Keratinocyte (primary cell): ENCODE data around the gene YPEL1. TPM values are rescaled to one million over a fixed set of nuclear protein-coding genes. Genes with fewer than 3 reads are reported as not detected.
"Not testable (repeated sequence)": the region's sequence is repeated elsewhere in the genome, so short reads cannot be mapped to it uniquely, and the experiment has no call there.

ENCODE experiments used
- DNase-seq: peaks from one replicate; pipeline ENCODE4 v3.0.0-alpha.2; 2011; ENCODE audit warnings: low read depth, missing footprints, low spot score
- FAIRE-seq: peaks from 2 replicates; lab custom pipeline; 2011; peaks lifted over from hg19 to GRCh38; lab: Jason Lieb, UNC
- H2AFZ ChIP-seq: 2 replicates; pipeline ENCODE4 v1.6.0; 2012; ENCODE audit warnings: low read length, control low read depth, inconsistent platforms; ENCODE audit not compliant: control insufficient read depth
- H3K27ac ChIP-seq: 2 replicates; pipeline ENCODE4 v1.5.1; 2011; ENCODE audit warnings: low read length; ENCODE audit not compliant: control insufficient read depth, insufficient read depth
- H3K27me3 ChIP-seq: 3 replicates; pipeline ENCODE4 v1.6.0; 2011; ENCODE audit warnings: low read length; ENCODE audit not compliant: control insufficient read depth, insufficient read depth; ENCODE audit errors: extremely low read depth
- H3K36me3 ChIP-seq, 2 experiments: 2 replicates in 1 of 2; 3 replicates in 1 of 2; pipeline ENCODE4 v1.5.1; 2011; ENCODE audit warnings: low read length in 2 of 2, mild to moderate bottlenecking in 1 of 2; ENCODE audit not compliant: control insufficient read depth in 2 of 2, insufficient read depth in 2 of 2; ENCODE audit errors: extremely low read depth in 1 of 2
- H3K4me1 ChIP-seq: 3 replicates; pipeline ENCODE4 v1.5.1; 2011; ENCODE audit warnings: low read length; ENCODE audit not compliant: control insufficient read depth, insufficient read depth; ENCODE audit errors: extremely low read depth
- H3K4me2 ChIP-seq: 3 replicates; pipeline ENCODE4 v1.6.0; 2011; ENCODE audit warnings: low read depth, low read length; ENCODE audit not compliant: control insufficient read depth, insufficient read depth; ENCODE audit errors: extremely low read depth
- H3K4me3 ChIP-seq, 3 experiments: fragments of 200-600 bp in 1 of 3; sonication (generic) in 1 of 3; 2 replicates in 2 of 3; 3 replicates in 1 of 3; pipeline ENCODE4 v1.5.1; 2011 to 2016; ENCODE audit warnings: low read length in 3 of 3, mild to moderate bottlenecking in 3 of 3, control low read depth in 2 of 3, inconsistent platforms in 1 of 3, low read depth in 1 of 3, mixed read lengths in 1 of 3, mixed run types in 1 of 3, moderate library complexity in 1 of 3; ENCODE audit not compliant: control insufficient read depth in 2 of 3, insufficient read depth in 2 of 3; ENCODE audit errors: extremely low read depth in 1 of 3
- H3K79me2 ChIP-seq: 2 replicates; pipeline ENCODE4 v1.6.0; 2012; ENCODE audit warnings: low read length; ENCODE audit not compliant: control insufficient read depth, insufficient read depth
- H3K9ac ChIP-seq: 3 replicates; pipeline ENCODE4 v1.6.0; 2011; ENCODE audit warnings: low read length; ENCODE audit not compliant: control insufficient read depth, insufficient read depth; ENCODE audit errors: extremely low read depth
- H3K9me1 ChIP-seq: 3 replicates; pipeline ENCODE4 v1.6.0; 2011; ENCODE audit warnings: low read length; ENCODE audit not compliant: control insufficient read depth, insufficient read depth; ENCODE audit errors: extremely low read depth
- H3K9me3 ChIP-seq: 2 replicates; pipeline ENCODE4 v1.5.1; 2012; ENCODE audit warnings: low read depth, low read length; ENCODE audit not compliant: control insufficient read depth
- H4K20me1 ChIP-seq: 3 replicates; pipeline ENCODE4 v1.6.0; 2011; ENCODE audit warnings: low read length; ENCODE audit not compliant: control insufficient read depth, insufficient read depth; ENCODE audit errors: extremely low read depth
- CTCF ChIP-seq, 3 experiments: IDR thresholded peaks in 1 of 3; conservative IDR thresholded peaks in 1 of 3; optimal IDR thresholded peaks in 1 of 3; 2 replicates in 2 of 3; 3 replicates in 1 of 3; pipeline versions ENCODE3 to v1.5.1; 2011; ENCODE audit warnings: low read length in 3 of 3, mild to moderate bottlenecking in 3 of 3, moderate library complexity in 2 of 3, control low read depth in 1 of 3, inconsistent platforms in 1 of 3; ENCODE audit not compliant: insufficient read depth in 2 of 3; ENCODE audit errors: extremely low read depth in 1 of 3
- EZH2 ChIP-seq: IDR thresholded peaks from one replicate; pipeline ENCODE4 v1.6.1; 2012; ENCODE audit warnings: inconsistent platforms, mild to moderate bottlenecking, low read length, moderate library complexity
- dilution Hi-C: fragments of 300-500 bp; cut with MboI; formaldehyde crosslinking; loops from one replicate; pipeline ENCODE4 v1.7.0; 2020; ENCODE audit warnings: low sequenced_read_pairs; ENCODE audit not compliant: extremely low pct_ligation_motif_present
- polyA plus RNA-seq, 5 experiments: library from polyadenylated mRNA; depleted of rRNA in 3 of 5; stranded (reverse) in 3 of 5; stranded (forward) in 1 of 5; unstranded in 1 of 5; fragments of >200 nt; gene quantifications; 1 replicate in 1 of 5; 2 replicates in 3 of 5; 3 replicates in 1 of 5; pipeline versions ENCODE4 v1.2.1 to v1.2.3, GENCODE V29; 2011 to 2012; ENCODE audit warnings: missing spikeins in 2 of 5, low read depth in 1 of 5, low replicate concordance in 1 of 5

Gene YPEL1
- polyA plus RNA-seq, 1 donor (not counting 4 experiments of a cell fraction or from before 2014, with no cell fraction given), result 0.03 TPM

DNA sequence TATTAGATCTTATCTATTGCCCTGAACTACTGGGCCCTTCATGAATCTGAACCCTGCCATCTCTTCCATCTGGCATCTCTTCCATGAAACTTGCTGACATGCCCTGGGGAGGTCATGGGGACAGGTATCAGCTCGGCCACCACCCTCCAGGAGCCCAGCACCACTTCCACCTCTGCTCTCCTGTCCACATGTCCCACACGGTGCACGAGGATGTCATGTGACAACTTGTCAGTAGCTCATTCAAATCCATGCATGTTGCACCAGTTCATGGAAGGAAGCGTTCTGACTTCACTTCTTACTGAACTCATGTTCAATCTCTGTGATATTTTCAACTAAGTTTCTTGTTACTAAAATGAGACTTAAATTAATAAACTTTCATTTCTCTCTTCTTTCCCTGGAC is 16.6 kb downstream of the YPEL1 start:
- H3K4me2 ChIP-seq, result no peak overlapping the region
- dilution Hi-C loops, result no loop called here
- no peaks in the 10 kb centered on the region for H4K20me1 ChIP-seq
- TF ChIP-seq CTCF (optimal IDR thresholded peaks at IDR 0.05 in 1 of 3, IDR thresholded peaks at IDR 0.05 in 1 of 3, conservative IDR thresholded peaks at IDR 0.05 in 1 of 3; ENCODE audit: extremely low read depth in 1 of 3, insufficient read depth in 2 of 3, low read length in 3 of 3), result no peak
- no peak for TF ChIP-seq EZH2
- FAIRE-seq (no peak), DNase-seq (no peak)
- H3K79me2 ChIP-seq, result no peaks in the 10 kb centered on the region
- H3K9ac ChIP-seq, result no peak overlapping the region
- no peak overlapping the region for H3K4me3 ChIP-seq
- no peaks in the 10 kb centered on the region for H3K27me3 ChIP-seq
- no peaks in the 10 kb centered on the region for H3K9me1 ChIP-seq
- H3K27ac ChIP-seq, result no peak overlapping the region
- H3K36me3 ChIP-seq, result no peaks in the 10 kb centered on the region
- H2AFZ ChIP-seq, result no peak overlapping the region
- no peaks in the 10 kb centered on the region for H3K9me3 ChIP-seq
- H3K4me1 ChIP-seq, result peaks cover 10% of the 10 kb centered on the region

- Histone ChIP-seq H3K9me1 (no peaks in the 10 kb centered on the region), H3K4me2 (no peak overlapping the region), H4K20me1 (no peaks in the 10 kb centered on the region), H3K4me1 (peaks cover 14% of the 10 kb centered on the region), H3K36me3 (no peaks in the 10 kb centered on the region), H2AFZ (no peak overlapping the region), H3K27ac (no peak overlapping the region), H3K79me2 (no peaks in the 10 kb centered on the region), H3K9me3 (no peaks in the 10 kb centered on the region), H3K9ac (no peak overlapping the region), H3K27me3 (no peaks in the 10 kb centered on the region), H3K4me3 (no peak overlapping the region)
- TF ChIP-seq CTCF (optimal IDR thresholded peaks at IDR 0.05 in 1 of 3, IDR thresholded peaks at IDR 0.05 in 1 of 3, conservative IDR thresholded peaks at IDR 0.05 in 1 of 3; ENCODE audit: extremely low read depth in 1 of 3, insufficient read depth in 2 of 3, low read length in 3 of 3), result no peak
- FAIRE-seq (no peak), DNase-seq (no peak)
- dilution Hi-C loops, result no loop called here
These were observed 17.1 kb downstream of the YPEL1 start for GRCh38 chr22:21718499-21718898.

GRCh38 chr22:21716395-21717122 is 19.0 kb downstream of the YPEL1 start:
- H3K9me3 ChIP-seq, H3K9me1 ChIP-seq, dilution Hi-C loops, H3K27ac ChIP-seq, H4K20me1 ChIP-seq, H3K4me3 ChIP-seq, H3K27me3 ChIP-seq, DNase-seq, H3K9ac ChIP-seq, H3K79me2 ChIP-seq, H2AFZ ChIP-seq, H3K36me3 ChIP-seq, H3K4me2 ChIP-seq: not testable (repeated sequence)
- H3K4me1 ChIP-seq, result peaks cover 21% of the 10 kb centered on the region
- FAIRE-seq, result peak; percentile 74
